Epithelial cell of proximal tubule (primary cell): ENCODE data around the gene ZSCAN31. TPM values are rescaled to one million over a fixed set of nuclear protein-coding genes. Genes with fewer than 3 reads are reported as not detected.
"Not testable (repeated sequence)": the region's sequence is repeated elsewhere in the genome, so short reads cannot be mapped to it uniquely, and the experiment has no call there.

Experiments
- DNase-seq: peaks from one replicate; pipeline ENCODE4 v3.0.0-alpha.2; 2011; ENCODE audit warnings: low read depth
- H3K4me3 ChIP-seq: 2 replicates; pipeline ENCODE4 v1.5.1; 2011; ENCODE audit warnings: low read depth, mild to moderate bottlenecking, low read length
- total RNA-seq: library from RNA; depleted of rRNA; stranded (reverse); fragments of >200 nt; gene quantifications from 2 replicates; pipeline ENCODE4 v1.2.3, GENCODE V29; 2015
- TF ChIP-seq, protein P1 (sequence below): conservative IDR thresholded peaks from 2 replicates; pipeline ENCODE4 v1.5.1; 2012; ENCODE audit warnings: low read depth, mild to moderate bottlenecking, low read length

Gene ZSCAN31
- total RNA-seq, 1 donor from 2014 or later, result 0.52 TPM

DNA sequence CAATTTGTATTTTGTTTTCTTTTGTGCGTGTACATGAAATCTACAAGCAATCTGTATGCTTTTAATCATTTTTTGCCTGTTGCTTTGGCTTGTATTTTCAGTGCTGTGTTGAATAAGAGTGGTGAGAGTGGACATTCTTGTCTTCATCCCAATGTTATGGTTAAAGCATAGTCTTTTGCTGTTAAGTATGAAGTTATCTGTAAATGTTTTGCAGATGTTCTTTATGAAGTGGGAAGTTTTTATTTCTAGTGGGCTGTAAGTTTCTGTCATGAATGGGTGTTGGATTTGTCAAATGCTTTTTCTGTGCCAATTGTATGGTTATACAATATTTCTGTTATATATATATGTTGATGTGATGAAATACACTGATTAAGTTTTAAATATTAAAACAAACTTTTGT, 38.0 kb upstream of the ZSCAN31 start:
- TF ChIP-seq, protein P1, sequence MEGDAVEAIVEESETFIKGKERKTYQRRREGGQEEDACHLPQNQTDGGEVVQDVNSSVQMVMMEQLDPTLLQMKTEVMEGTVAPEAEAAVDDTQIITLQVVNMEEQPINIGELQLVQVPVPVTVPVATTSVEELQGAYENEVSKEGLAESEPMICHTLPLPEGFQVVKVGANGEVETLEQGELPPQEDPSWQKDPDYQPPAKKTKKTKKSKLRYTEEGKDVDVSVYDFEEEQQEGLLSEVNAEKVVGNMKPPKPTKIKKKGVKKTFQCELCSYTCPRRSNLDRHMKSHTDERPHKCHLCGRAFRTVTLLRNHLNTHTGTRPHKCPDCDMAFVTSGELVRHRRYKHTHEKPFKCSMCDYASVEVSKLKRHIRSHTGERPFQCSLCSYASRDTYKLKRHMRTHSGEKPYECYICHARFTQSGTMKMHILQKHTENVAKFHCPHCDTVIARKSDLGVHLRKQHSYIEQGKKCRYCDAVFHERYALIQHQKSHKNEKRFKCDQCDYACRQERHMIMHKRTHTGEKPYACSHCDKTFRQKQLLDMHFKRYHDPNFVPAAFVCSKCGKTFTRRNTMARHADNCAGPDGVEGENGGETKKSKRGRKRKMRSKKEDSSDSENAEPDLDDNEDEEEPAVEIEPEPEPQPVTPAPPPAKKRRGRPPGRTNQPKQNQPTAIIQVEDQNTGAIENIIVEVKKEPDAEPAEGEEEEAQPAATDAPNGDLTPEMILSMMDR, result no peak
- no peak for DNase-seq
- H3K4me3 ChIP-seq, result no peak overlapping the region

DNA sequence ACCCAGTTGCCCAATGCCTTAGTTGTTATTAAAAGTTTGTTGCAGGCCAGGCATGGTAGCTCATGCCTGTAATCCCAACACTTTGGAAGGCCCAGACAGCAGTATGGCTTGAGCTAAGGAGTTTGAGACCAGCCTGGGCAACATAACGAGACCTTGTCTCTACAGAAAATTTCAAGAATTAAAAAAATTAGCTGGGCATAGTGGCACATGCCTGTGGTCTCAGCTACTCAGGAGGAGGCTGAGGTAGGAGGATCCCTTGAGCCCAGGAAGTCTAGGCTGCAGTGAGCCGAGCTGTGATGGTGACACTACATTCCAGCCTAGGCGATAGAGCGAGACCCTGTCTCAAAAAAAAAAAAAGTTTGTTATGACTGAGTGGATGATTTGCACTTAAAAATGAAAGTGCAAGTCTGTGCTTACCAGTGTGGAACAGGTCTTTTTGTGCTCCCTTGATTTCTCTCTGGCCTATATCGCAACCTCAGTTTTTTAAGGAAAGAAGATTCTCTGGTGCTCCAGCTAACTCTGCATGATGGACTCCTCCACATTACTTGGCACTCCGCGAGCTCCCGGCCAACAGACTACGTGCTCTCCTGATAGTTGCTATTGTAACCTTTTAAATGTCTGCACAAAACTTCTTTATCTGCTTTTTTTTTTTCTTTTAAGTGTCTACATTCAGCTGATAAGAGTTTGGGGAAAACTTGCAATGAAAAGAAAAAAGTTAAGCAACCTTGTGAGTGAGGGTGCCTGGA, 35.9 kb upstream of the ZSCAN31 start:
- DNase-seq, result peak; percentile 36
- no peak overlapping the region for H3K4me3 ChIP-seq
- TF ChIP-seq, protein P1, result no peak

DNA sequence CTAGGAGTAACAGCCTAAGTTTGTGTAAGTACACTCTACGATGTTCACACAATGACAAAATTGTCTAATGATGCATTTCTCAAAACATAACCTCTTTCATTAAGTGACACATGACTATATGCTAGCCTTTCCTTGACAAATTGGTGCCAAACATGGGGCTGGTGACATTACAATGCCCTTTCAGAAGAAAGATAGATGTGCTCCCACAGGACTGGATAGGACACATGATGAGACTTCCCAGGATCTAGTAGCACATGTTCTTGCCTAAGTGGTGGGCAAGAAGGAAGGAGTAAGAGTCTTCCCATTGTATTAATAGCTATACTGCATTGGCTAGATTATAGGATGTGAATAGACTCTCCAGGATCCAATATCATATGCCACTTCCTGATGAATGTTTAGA, 35.3 kb upstream of the ZSCAN31 start:
- no peak for DNase-seq
- TF ChIP-seq, protein P1, result no peak
- H3K4me3 ChIP-seq, result no peak overlapping the region

DNA sequence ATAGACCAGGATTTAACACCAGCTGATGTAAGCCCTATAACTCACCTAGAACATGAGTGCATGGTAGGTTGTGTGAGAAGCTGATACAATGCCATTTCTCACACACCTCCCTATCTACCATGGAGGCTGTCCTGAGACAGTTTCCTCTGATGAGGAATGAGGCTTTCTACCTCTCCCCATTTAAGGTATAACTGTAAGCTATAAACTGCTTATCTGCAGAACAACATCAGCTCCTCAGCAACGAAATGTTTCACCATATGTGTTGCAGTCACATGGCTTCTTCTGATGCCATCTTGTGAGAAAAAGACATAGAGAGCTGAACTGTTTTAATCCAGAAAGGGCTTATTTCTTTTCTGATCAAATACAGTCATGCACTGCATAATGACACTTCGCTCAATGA, 34.5 kb upstream of the ZSCAN31 start:
- H3K4me3 ChIP-seq, result no peak overlapping the region
- DNase-seq, result no peak

DNA sequence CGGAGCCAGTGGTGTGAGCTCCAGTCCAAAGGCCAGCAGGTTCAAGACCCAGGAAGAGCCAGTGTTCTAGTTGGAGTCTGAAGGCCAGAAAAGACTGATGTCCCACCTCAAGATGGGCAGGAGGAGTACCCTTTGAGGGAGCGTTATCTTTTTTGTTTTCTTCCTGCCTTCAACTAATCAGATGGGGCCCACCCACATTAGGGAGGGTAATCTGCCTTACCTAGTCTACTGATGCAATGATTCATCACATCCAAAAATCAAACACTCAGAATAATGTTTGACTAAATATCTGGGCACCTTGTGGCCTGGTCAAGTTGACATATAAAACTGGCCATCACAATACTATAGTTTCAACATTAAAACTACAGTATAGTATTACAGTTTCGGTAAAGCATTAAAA, 33.5 kb upstream of the ZSCAN31 start:
- DNase-seq, result no peak
- TF ChIP-seq, protein P1, result no peak
- H3K4me3 ChIP-seq, result no peak overlapping the region

More for the DNA sequence above, 34.5 kb upstream of the ZSCAN31 start:
- TF ChIP-seq, protein P1, result no peak

DNA sequence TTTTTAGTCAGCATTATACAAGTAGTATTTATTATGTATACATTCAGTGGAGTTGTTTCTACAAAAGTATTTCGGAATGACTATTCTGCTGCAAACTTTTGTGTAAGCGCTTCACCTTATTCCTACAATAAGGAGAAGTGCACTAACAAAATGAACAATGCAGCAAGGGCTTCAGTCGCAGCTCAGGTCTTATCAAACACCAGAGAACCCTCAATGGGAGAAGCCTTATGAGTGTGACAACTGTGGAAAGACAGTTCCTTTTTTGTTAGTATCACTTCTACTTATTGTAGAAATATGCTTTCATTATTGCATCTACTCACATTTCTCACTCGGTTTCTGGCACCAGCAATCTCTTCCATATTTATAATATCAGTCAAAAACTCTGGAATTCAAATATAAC, 32.6 kb upstream of the ZSCAN31 start:
- no peak overlapping the region for H3K4me3 ChIP-seq
- TF ChIP-seq, protein P1, result no peak
- no peak for DNase-seq

DNA sequence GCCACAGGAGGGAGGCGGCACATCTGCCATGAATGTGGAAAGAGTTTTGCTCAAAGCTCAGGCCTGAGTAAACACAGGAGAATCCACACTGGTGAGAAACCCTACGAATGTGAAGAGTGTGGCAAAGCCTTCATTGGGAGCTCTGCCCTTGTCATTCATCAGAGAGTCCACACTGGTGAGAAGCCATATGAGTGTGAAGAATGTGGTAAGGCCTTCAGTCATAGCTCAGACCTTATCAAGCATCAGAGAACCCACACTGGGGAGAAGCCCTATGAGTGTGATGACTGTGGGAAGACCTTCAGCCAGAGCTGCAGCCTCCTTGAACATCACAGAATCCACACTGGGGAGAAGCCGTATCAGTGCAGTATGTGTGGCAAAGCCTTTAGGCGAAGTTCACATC, 29.6 kb upstream of the ZSCAN31 start:
- not testable (repeated sequence) for H3K4me3 ChIP-seq, DNase-seq
